Activated CD8-positive, alpha-beta memory T cell treated with anti-CD3 and anti-CD28 coated beads for 48 hours (primary cell): ENCODE results near the gene SLIT3.
A peak's percentile ranks its signal among the peaks of the same experiment; 100 is the strongest.

Source experiments
- DNase-seq, 3 experiments: peaks; one replicate each; pipeline ENCODE4 v3.0.0-alpha.2; 2020; ENCODE audit warnings: low read depth in 2 of 3, low spot score in 2 of 3

Gene SLIT3

DNA sequence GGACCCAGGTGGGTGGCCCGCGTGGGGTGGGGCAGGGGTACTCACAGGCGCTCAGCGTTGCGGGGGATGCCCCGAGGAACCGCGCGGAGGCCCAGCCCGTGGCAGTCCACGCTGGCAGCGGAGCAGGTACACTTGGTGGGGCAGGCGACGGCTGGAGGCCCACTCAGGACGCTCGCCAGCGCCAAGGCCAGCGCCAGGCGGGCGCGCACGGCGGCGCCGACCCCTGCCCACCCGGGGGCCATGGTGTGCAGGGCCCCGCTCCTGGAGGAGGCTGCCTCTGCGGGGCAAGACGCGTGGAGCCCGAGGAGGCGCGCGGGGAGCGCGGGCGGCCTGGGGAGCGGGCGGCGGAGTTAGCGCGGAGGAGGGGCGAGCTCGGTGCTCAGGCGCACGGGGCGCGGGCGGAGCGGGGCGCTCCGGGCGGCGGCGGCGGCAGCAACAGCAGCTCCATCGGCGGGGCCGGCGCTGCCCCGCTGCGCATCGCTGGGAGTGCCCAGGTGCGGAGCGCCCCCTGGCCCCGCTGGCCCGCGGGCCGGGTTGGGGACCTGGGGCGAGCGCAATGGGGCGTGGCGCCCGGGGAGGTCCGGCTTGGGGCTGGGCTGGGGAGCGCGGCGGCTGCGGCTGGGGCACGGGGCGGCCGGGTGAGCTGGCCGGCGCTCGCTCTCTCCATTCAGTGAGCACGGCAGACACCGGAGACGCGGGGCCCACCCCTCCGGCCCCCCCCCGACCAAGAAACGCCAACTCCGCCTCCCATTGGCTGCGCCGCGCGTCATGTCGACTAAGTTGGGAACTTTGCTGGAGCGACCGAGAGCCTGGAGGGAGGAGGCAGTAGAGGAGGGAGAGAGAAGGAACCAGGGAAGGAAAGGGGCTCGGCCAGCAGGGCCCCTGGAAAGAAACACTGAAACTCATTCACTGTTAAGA lies at the start of gene SLIT3:
TSS of gene SLIT3 (minus strand) at position 672 of the 918 bp plus-strand sequence. CDS start at position 242, 430 bp downstream.
- no peak for DNase-seq

DNA sequence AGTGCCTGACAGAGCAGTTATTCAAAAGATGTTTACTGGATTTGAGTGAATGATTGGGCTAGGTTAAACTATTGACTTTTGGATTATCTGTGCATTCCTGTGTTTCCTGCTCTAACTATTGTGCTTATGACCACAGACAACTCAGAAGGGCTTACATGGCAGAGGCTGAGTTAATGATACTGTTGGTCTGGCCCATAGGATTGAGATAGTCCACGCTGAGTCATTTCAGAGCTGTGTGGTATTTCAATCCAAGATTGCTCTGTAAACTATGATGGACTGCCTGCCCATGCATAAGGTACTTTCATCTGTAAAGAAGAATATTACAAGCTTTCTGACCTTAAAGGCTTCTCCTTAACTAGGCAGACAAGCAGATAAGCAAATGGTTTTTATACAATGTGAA lies 49.1 kb upstream of the SLIT3 start:
- no peak for DNase-seq

DNA sequence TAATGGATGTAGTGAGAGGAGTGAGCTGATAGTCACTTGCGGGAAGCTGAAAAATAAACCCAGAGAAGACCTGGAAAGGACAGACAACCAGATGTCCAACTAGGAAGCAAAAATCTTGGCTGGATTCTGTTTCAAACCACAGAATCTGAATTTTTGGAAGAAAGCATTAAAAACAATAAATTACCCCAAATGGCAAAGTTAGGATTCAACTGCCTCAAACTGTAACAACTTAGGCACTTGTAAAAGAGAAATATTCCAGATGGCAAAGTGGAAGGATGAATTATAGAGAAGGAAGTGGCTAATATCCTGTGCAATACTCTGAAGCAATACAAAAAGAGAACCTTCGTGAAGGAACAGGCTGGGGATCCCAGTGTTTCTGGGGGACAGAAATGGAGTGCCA lies 46.8 kb upstream of the SLIT3 start:
- DNase-seq, result no peak

DNA sequence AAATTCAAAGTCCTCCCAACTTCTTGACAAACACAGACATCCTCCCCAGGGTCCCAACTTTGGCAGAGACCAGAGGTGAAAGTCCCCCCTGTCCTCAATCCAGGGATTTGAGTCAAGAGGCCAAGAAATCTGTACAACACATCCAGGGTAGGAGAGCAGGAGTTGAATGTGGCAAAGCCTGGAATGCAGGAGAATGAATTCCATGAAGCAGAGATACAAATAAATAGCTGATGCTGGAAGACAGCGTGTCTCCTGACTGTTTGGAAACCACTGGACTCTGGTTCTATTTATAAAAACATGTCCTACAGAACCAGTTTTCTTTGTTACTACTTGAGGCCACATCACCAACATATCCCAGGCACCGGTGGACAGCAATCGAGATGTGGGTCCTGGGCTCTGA lies 43.7 kb upstream of the SLIT3 start:
- DNase-seq, result no peak

DNA sequence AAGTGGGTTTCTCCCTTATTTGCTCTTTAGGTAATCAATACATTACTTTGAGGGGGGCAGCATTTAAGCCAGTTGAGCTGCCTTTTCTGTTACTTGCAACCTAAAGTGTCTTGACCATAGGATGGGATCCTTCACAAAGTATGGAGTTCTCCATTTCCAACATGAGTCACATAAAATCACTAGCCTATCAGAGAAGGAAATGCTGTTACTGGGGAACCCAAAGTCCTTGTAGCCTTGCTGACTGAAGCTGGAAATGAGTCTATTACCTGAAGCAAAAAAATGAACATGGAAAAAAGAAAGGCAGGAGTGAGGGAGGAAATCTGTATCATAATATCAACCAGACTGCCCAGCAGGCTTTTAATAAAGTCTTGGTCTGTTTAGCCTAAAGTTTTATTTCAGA lies 42.8 kb upstream of the SLIT3 start:
- no peak for DNase-seq

DNA sequence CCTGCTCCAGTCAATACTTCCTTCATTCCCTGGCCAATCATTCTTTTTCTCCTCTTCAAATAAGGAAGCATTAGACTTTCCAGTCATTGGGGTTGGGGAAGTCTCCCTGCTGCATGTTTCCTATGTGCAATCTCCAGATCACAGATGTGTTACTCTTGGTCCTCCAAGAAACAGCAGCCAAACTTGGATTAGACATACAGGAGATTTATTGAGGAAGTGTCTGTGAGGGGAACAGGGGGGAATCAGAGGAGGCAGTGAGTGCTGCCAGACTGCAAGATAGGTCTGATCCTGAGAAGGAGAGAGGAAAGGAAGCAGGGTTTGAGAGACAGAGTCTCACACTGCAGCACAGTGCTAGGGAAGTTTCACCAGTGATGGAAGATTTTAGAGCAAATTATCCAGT lies 40.6 kb upstream of the SLIT3 start:
- DNase-seq, result no peak

DNA sequence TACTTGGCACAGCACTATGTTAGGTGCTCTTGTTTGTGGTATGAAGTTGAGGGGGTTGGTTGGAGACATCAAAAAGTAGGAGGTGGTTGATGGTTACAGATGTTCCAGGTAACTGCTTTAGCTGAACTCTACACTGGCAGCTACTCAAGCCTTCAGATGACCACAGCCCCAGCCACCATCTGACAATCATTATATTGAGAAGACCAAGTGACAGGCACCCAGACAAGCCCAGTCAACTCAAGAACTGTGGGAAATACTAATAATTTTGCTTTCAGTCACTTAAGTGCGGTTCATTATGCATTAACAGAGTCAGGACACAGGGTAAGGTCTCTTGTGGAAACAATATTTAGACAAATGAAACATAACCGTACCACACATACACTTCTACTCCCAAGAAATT lies 38.9 kb upstream of the SLIT3 start:
- DNase-seq, result no peak

DNA sequence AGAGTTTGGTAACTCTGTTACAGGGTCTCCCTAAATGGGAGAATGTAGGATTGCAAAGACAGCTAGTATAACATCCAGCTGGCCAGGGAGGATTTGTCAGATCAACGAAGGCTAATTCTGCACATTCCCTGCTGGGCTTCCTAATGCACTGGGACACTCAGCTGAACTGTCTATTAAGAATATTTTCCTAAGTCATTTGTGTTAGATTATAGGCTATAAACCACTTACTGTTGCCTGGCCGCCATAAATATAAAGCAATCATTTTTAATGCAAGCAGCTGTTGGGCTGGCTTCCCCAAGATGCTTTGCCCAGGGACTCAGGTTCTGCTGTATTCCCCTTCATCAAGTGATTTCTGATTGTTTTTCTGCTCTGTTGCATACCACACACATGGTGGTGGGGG lies 35.3 kb upstream of the SLIT3 start:
- no peak for DNase-seq

DNA sequence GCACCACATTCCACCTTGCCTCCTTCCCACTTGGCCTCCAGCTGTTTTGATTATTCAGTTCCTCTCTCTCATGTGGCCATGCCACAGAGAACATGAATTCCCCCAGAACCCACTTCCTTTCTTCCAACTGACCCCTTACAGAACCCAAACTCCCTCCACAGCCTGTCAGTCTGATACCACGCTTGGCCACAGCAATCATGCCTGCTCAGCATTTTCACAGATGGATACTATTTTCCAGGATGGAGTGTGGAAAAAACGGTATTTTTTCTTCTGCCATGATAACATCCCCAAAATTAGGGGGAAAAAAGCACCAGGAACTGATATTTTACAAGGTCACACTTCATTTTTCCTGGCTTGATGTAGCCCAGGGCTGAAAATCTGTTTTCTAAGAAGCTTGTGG lies 34.9 kb upstream of the SLIT3 start:
- no peak for DNase-seq

DNA sequence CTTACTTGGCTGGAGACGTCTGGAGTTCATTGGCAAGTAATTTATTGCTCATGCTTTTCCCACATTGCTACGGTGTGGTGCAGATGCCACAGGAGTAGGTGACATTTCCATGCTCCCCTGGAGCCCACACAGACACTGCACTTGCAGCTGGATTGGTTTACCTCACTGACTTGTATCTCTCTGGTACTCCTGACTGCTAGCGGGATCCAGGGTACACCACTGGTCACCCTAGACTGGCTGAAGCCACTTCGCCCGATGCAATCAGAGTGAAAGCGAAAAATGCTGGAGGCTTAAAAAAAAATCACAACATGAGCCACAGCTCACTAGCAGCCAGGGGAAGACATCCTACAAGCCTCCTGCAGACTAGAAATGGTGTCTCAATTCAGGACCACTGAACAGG lies 32.6 kb upstream of the SLIT3 start:
- no peak for DNase-seq

DNA sequence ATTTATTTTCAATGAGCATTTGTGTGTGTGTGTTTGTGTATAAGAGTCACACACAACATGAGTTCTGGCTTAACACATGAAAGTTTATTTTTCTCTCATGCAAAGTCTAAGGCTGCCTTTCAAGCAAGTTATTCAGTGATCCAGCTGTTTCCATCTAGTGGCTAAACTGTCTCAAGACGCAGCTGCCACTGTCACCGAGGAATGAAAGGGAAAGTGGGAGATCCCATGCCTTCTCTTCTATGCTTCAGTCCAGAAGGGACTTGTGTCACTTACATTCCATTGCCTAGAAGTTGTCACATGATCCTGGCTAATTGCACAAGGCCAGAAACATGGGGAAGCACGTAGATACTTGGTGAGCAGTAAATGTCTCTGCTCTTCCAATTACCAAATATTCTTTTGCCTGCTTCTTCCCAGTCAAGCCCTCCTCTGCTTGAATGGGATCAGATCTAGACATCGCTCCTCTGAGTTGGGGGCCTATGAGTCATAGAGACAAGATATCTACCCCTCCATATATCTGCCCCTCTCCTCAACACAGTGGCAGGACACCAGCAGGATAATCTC lies 30.4 kb upstream of the SLIT3 start:
- DNase-seq, result no peak

DNA sequence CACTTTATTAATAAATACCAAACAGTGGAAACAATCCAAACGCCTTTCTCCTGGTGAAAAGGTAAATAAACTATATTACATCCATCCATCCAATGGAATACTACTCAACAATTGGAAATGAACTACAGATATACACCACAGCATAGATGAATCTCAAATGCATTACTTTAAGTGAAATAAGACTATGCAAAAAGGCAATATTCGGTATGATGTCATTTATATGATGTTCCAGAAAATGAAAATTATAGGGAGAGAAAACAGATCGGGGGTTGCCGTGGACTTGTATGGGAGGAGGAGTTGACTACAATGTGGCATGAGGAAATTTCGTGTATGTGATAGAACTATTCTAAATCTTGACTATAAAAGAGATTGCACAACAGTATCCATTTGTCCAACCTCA lies 27.5 kb upstream of the SLIT3 start:
- DNase-seq, result no peak

DNA sequence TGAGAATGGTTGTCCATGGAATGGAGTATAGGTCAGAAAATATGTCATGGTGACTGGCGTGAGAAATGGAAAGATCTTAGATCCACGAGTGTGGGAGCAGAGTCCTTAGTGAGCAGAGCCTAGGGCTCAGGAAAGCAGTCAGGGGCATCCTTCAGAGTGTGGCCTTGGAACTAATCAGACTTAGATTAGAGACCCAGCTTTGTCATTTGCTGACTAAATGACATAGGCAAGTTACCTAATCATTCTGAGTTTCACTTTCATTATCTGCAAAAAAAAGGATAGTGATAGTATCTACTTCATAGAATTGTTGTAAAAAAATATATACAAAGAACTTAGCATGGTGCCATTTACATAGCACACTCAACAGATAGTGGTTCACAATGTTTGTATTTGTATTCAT lies 24.3 kb upstream of the SLIT3 start:
- DNase-seq, result no peak

DNA sequence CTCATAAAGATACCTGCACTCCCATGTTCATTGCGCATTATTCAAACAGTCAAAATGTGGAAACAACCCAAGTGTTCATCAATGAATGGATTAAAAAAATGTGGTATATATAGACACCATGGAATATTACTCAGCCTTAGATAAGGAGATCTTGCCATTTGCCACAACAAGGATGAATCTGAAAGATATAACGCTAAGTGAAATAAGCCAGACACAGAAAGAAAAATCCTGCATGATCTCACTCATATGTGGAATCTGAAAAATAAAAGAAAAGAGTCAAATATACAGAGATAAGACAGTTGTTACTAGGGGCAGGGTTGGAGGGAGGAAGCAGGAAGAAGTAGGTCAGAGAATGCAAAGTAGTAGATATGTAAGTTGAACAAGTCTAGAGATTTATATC lies 17.6 kb upstream of the SLIT3 start:
- DNase-seq, result no peak

DNA sequence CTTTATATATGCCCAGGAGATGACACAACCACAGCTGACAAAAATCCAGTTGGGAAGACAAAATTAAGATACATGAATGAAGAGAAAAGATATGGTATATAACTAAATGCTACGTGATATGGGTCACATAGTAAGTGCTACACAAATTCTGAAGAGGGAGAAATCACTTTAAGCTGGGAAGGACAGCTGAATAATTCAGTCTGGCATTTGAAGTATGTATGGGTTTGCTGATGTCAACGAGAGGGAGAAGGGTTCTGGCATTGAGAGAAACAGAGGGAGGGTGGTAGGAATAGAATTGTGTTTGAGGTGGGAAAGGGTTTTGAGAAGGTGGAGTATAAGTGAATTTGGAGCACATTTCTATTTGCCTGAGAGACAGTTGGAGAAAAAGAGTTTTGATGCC lies 6.7 kb upstream of the SLIT3 start:
- no peak for DNase-seq

DNA sequence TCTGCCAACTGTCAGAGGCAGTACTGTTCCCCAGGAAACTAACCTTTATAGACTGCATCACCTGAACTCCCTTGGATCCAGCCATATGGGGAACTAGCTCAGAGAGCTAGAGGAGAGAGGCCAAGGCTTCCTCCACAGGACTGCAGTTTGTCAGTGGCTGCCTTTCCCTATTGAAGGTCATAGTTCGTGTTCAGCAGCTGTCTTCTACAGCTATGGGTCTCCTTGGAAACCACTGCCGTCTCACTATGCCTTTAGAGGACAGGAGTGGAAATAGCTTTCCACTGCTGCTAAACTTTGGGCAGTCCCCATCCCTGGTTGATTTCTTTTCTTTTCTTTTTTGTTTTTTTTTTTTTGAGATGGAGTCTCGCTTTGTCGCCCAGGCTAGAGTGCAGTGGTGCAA lies 4.4 kb upstream of the SLIT3 start:
- DNase-seq, result no peak

DNA sequence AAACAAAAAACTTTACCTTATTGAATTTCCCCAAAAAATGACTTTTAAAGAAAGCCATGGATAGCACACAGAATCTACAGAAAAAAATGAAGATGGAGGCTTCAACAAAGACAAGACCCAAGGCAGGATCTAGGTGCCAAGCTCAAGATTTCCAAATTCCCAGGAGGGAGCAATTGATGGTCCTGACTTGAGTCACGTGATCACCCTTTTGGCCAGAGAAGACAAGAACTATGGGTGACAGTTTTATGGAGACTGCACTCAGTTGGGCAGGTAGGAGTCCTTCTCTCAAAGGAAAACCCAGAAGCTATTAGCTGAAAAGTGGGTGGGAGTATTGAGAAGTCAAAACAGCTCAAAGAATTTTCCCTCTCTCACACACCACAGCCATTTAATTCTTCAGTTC lies 3.2 kb upstream of the SLIT3 start:
- no peak for DNase-seq

DNA sequence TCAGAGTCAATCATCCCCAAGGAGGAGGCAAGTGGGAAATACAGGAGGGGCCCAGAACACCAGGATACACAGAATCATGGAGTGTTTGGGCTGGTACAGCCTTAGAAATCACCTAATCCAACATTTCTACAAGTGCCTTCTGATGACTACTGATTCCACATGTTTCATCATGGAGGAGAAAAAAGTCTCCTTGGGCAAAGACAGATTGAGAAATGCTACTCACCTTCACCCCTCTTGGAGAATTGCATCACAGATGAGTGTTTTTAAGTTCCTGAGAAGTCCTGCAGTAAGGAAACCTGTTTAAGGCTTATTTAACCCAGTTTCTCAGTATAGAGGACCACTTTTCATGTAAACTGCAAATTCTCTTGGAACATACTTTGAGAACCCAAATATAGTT lies 2.2 kb upstream of the SLIT3 start:
- DNase-seq, result no peak

DNA sequence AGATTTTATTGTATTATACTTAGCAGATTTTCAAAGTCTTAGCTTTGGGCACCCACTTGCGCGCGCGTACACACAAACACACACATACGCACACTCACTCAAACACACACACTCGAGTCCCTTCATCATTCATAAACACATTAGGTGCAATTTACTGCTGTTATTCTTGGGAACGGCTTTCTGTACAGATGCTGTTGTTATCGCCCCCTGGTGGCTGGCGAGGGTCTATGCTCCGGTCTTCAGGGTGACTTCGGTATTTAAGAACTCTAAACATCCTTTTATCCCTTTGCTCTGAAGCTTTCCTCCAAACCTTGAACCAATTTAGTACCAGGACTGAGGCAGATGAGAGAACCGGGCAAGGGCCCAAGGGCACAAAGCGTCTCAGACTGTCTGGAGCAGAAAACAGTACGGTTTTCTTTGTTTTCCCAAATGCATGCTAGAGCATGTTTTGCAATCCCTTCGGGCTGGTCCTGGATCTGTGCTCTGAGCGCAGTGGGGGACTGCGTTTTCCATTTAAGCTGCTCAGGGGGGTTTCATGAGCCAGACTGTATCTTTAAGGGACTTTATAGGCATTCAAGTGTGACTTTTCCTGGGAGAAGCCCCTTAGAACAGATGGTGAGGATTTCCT lies 1.7 kb upstream of the SLIT3 start:
- DNase-seq, result peak; percentile 16 to 54 (median 38)

DNA sequence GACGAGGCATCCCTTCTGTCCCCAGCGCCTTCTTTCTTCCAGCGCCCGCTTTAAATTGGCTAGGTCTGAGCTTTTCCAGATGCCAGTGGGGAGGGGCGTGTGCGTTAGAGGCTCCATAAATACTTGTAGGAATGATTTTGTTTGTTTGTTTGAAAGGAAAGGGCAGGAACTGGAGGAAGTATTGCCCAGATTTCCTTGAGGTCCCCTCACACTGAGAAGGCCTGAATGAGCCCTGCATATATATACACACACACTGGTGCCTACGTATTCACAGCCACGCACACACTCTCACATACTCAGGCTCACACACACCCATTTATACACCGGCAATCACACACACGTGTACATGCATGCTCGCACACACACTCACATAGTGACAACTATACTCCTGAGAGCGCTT lies 1.0 kb upstream of the SLIT3 start:
- DNase-seq, result no peak

DNA sequence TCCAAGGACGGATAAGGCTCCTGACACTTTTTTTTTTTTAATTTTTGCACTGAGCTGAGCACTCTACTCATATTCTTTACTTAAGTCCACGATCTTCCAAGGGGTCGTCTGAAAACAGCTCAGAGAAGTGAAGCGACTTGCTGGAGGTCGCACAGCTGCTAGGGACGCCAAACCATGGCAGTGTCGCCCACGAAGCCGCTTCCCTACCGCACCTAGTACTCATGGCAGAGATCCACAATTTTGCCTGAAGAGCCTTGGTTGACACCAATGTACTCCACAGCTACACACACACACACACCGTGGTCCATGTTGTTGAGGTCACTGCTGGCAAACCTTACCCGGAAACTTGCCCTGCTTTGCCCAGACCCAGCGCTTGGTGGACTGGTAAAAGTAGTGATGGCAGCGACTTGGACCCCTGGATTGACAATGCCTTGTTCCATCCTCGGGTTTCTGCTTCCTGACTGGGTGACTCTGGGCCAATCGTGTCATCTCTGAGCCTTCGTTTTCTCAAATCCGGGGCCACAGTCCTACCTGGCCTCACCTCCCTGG lies 521 bp upstream of the SLIT3 start:
- no peak for DNase-seq
